K562 (cell line): ENCODE measurements around the gene CEBPB. TPM values are rescaled to one million over a fixed set of nuclear protein-coding genes. Genes with fewer than 3 reads are reported as not detected.

Experiments used
- AFF1 ChIP-seq, 2 experiments: fragments of 450-650 bp; IDR thresholded peaks; 2 replicates each; pipeline ENCODE4 v1.6.1; 2018; ENCODE audit warnings: mild to moderate bottlenecking in 2 of 2, low read depth in 1 of 2; ENCODE audit not compliant: partially characterized antibody in 2 of 2
- C11orf30 ChIP-seq: fragments of 450-650 bp; IDR thresholded peaks from 2 replicates; pipeline ENCODE4 v1.6.1; 2016; ENCODE audit warnings: low read depth, mild to moderate bottlenecking
- CBX3 ChIP-seq, 2 experiments: IDR thresholded peaks; 1 replicate in 1 of 2; 2 replicates in 1 of 2; pipeline ENCODE4 v1.6.1; 2012; ENCODE audit warnings: inconsistent platforms in 2 of 2, low read length in 2 of 2, borderline replicate concordance in 1 of 2, control low read depth in 1 of 2
- DACH1 ChIP-seq: fragments of 450-650 bp; IDR thresholded peaks from 2 replicates; pipeline ENCODE4 v1.6.1; 2018; ENCODE audit not compliant: partially characterized antibody
- DPF2 ChIP-seq: fragments of 450-650 bp; IDR thresholded peaks from 2 replicates; pipeline ENCODE4 v1.6.1; 2016
- HDAC2 ChIP-seq: fragments of 450-650 bp; IDR thresholded peaks from 2 replicates; pipeline ENCODE4 v1.6.1; 2016; ENCODE audit warnings: mild to moderate bottlenecking
- HNRNPUL1 ChIP-seq: fragments of 200-400 bp; formaldehyde crosslinking; IDR thresholded peaks from 2 replicates; pipeline ENCODE4 v1.6.1; 2017; ENCODE audit warnings: low read length
- KDM5B ChIP-seq: fragments of 200-600 bp; sonication (generic); IDR thresholded peaks from 2 replicates; pipeline ENCODE4 v1.6.1; 2012; ENCODE audit warnings: low read depth, mild to moderate bottlenecking, moderate library complexity, low read length, control low read depth, inconsistent platforms; ENCODE audit not compliant: insufficient replicate concordance
- MTA3 ChIP-seq: fragments of 450-650 bp; formaldehyde crosslinking; IDR thresholded peaks from 2 replicates; pipeline ENCODE4 v1.6.1; 2017; ENCODE audit warnings: mild to moderate bottlenecking, borderline replicate concordance
- MYNN ChIP-seq, 2 experiments: sonication (generic); formaldehyde crosslinking in 1 of 2; IDR thresholded peaks; 2 replicates each; pipeline versions ENCODE4 v1.5.0 to v1.6.1; 2016 to 2020; ENCODE audit warnings: antibody characterized with exemption in 1 of 2, missing genetic modification reagents in 1 of 2
- NCOR1 ChIP-seq: fragments of 450-650 bp; IDR thresholded peaks from 2 replicates; pipeline ENCODE4 v1.6.1; 2016; ENCODE audit warnings: mild to moderate bottlenecking, moderate library complexity
- NFRKB ChIP-seq: fragments of 450-650 bp; IDR thresholded peaks from 2 replicates; pipeline ENCODE4 v1.6.1; 2016; ENCODE audit warnings: low read depth
- NUFIP1 ChIP-seq: fragments of 450-650 bp; IDR thresholded peaks from 2 replicates; pipeline ENCODE4 v1.6.1; 2018; ENCODE audit not compliant: partially characterized antibody
- RFX7 ChIP-seq: fragments of 250-450 bp; sonication (Bioruptor Pico); IDR thresholded peaks from 2 replicates; pipeline ENCODE4 v1.5.1; 2021; ENCODE audit warnings: mild to moderate bottlenecking
- SIN3A ChIP-seq, 2 experiments: fragments of 150-350 bp in 1 of 2; IDR thresholded peaks; 2 replicates each; pipeline ENCODE4 v1.6.1; 2011 to 2016; ENCODE audit warnings: borderline replicate concordance in 2 of 2, low read depth in 2 of 2, low read length in 2 of 2, mild to moderate bottlenecking in 2 of 2, moderate library complexity in 2 of 2; ENCODE audit not compliant: control insufficient read depth in 1 of 2
- SMAD3 ChIP-seq: fragments of 450-650 bp; formaldehyde crosslinking; conservative IDR thresholded peaks from 2 replicates; pipeline ENCODE4 v1.4.0; 2020; ENCODE audit warnings: mild to moderate bottlenecking
- SMARCC2 ChIP-seq: fragments of 450-650 bp; IDR thresholded peaks from 2 replicates; pipeline ENCODE4 v1.6.1; 2017; ENCODE audit warnings: antibody characterized with exemption, moderate library complexity, mild to moderate bottlenecking, low read depth
- TFAM ChIP-seq: fragments of 250-450 bp; sonication (Bioruptor Pico); conservative IDR thresholded peaks from 2 replicates; pipeline ENCODE4 v1.5.0; 2021; ENCODE audit warnings: mild to moderate bottlenecking, moderate library complexity
- VEZF1 ChIP-seq: fragments of 200-800 bp; sonication (Bioruptor generic); IDR thresholded peaks from 2 replicates; pipeline ENCODE4 v1.6.1; 2017; ENCODE audit warnings: missing genetic modification characterization, missing compliant biosample characterization
- polyA plus RNA-seq, 8 experiments: library from polyadenylated mRNA; depleted of rRNA in 4 of 8; stranded (reverse) in 5 of 8; unstranded in 3 of 8; fragments of >200 nt; fragmentation: Nextera tagmentation in 2 of 8; fragmentation: Illumina TruSeq in 1 of 8; extraction: Ambion mirVana in 2 of 8; extraction: Trizol in 1 of 8; gene quantifications; 2 replicates each; pipeline versions ENCODE4 v1.2.1 to v1.2.3, GENCODE V29; 2011 to 2014; ENCODE audit warnings: inconsistent platforms in 1 of 8, missing spikeins in 1 of 8
- total RNA-seq, 7 experiments: library from RNA; depleted of rRNA in 6 of 7; stranded (reverse); fragments of >200 nt in 6 of 7; fragmentation: Illumina TruSeq in 2 of 7; extraction: Trizol in 2 of 7; gene quantifications; 2 replicates each; pipeline versions ENCODE4 v1.2.1 to v1.2.3, GENCODE V29; 2011 to 2021; ENCODE audit warnings: low replicate concordance in 1 of 7

Gene CEBPB
- total and polyA plus RNA-seq, 9 of the 15 experiments (the other 6 are each of a cell fraction or from before 2014, with no cell fraction given): 1.2 to 72.6 (median 7.8) TPM

- peak; percentile 96 for TF ChIP-seq VEZF1
- TF ChIP-seq DPF2: peak; percentile 99
- TF ChIP-seq RFX7 (CRISPR knock-in tag): no peak
- peak; percentile 84; the same call in 1 of the 2 replicates for TF ChIP-seq MYNN (IDR thresholded peaks at IDR 0.05)
- TF ChIP-seq MYNN (CRISPR knock-in tag; IDR thresholded peaks at IDR 0.05): no peak
- TF ChIP-seq KDM5B: peak; percentile 76
- TF ChIP-seq NCOR1: peak; percentile 93
- peak; percentile 51 to 76; a peak in 1 of 4 replicates for TF ChIP-seq SIN3A (IDR thresholded peaks at IDR 0.05; ENCODE audit: borderline replicate concordance in 2 of 2, control insufficient read depth in 1 of 2, low read depth in 2 of 2, low read length in 2 of 2)
- TF ChIP-seq HDAC2: peak; percentile 86
- TF ChIP-seq HNRNPUL1: no peak
- TF ChIP-seq TFAM: no peak
- peak; percentile 97 for TF ChIP-seq C11orf30
- TF ChIP-seq AFF1 (IDR thresholded peaks at IDR 0.05; ENCODE audit: low read depth in 1 of 2, partially characterized antibody in 2 of 2): peak in 1 of 2 experiments; percentile 81
- peak; percentile 94 for TF ChIP-seq DACH1
- TF ChIP-seq SMARCC2: peak; percentile 96
- peak; percentile 36 for TF ChIP-seq NUFIP1
- TF ChIP-seq CBX3 (IDR thresholded peaks at IDR 0.05; ENCODE audit: borderline replicate concordance in 1 of 2, low read length in 2 of 2): peak in 1 of 2 experiments; percentile 91; a peak in 1 of 3 replicates
- TF ChIP-seq NFRKB: peak; percentile 91
- TF ChIP-seq MTA3: peak; percentile 94; the same call in 1 of the 2 replicates
- TF ChIP-seq SMAD3 (CRISPR knock-in tag): 0 out of 2 replicates have a peak, but pooled peaks have one; percentile 9
Observed at GRCh38 chr20:50165684-50166554, 24.7 kb upstream of the CEBPB start (continued).
